Measurements from ENCODE around the gene CTU2. TPM values are rescaled to one million over a fixed set of nuclear protein-coding genes. Genes with fewer than 3 reads are reported as not detected.

The CTU2 gene
- total RNA-seq, 1 donor from 2014 or later: 20.6 TPM

DNA sequence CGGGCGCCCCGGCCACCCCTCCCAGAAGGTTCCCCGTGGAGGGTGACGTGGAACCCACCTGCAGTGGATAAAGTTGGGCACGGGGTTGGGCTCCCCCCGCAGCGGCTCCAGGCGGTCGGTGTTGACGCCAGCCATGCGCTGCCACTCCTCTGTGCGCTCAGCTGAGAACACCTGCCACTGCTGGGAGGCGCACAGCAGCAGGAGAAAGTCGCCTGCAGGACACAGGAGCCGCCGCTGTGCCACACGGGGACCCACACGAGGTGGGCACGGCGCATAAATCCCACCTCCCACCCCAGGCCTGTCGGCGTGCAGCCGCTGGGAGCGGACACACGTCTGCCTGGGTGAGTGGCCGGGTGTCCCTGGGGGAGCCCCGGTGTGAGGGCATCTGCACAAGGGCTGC is 20.7 kb downstream of the CTU2 start:
- Mint-ChIP-seq H3K27me3 (ENCODE audit: unreplicated experiment) (no peaks in the 10 kb centered on the region), H3K4me3 (ENCODE audit: unreplicated experiment) (no peak overlapping the region), H3K9me3 (ENCODE audit: unreplicated experiment) (no peaks in the 10 kb centered on the region), H3K36me3 (ENCODE audit: unreplicated experiment) (peaks cover 18% of the 10 kb centered on the region), H3K27ac (ENCODE audit: unreplicated experiment) (no peak overlapping the region), H3K4me1 (ENCODE audit: unreplicated experiment) (peaks cover 5% of the 10 kb centered on the region)
- DNase-seq (ENCODE audit: extremely low spot score, unreplicated experiment): no peak
- no peak for TF ChIP-seq CTCF (IDR thresholded peaks at IDR 0.05)

DNA sequence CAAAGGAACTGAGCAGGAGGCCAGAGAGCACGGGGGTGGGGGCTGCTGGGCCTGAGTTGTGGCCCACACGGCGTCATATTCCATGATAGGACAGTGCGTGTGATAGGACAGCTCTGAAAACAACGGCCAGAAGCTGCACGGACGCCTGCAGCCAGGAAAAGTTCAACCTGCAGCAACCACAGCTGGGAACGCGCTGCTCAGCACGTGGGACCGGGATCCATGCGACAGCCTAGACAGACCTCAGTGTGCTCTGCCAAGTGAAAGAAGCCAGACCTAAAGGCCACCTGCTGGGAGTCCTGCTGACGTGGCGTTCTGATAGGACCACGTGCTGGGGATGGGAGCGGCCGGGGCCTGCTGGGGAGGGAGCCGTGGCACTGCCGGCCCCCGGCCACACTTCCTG is 21.6 kb downstream of the CTU2 start:
- Mint-ChIP-seq H3K9me3 (ENCODE audit: unreplicated experiment) (no peaks in the 10 kb centered on the region), H3K27me3 (ENCODE audit: unreplicated experiment) (no peaks in the 10 kb centered on the region), H3K27ac (ENCODE audit: unreplicated experiment) (peak overlapping the region; percentile 34), H3K4me1 (ENCODE audit: unreplicated experiment) (peaks cover 5% of the 10 kb centered on the region), H3K4me3 (ENCODE audit: unreplicated experiment) (no peak overlapping the region), H3K36me3 (ENCODE audit: unreplicated experiment) (peaks cover 15% of the 10 kb centered on the region)
- DNase-seq (ENCODE audit: extremely low spot score, unreplicated experiment): no peak
- no peak for TF ChIP-seq CTCF (IDR thresholded peaks at IDR 0.05)

DNA sequence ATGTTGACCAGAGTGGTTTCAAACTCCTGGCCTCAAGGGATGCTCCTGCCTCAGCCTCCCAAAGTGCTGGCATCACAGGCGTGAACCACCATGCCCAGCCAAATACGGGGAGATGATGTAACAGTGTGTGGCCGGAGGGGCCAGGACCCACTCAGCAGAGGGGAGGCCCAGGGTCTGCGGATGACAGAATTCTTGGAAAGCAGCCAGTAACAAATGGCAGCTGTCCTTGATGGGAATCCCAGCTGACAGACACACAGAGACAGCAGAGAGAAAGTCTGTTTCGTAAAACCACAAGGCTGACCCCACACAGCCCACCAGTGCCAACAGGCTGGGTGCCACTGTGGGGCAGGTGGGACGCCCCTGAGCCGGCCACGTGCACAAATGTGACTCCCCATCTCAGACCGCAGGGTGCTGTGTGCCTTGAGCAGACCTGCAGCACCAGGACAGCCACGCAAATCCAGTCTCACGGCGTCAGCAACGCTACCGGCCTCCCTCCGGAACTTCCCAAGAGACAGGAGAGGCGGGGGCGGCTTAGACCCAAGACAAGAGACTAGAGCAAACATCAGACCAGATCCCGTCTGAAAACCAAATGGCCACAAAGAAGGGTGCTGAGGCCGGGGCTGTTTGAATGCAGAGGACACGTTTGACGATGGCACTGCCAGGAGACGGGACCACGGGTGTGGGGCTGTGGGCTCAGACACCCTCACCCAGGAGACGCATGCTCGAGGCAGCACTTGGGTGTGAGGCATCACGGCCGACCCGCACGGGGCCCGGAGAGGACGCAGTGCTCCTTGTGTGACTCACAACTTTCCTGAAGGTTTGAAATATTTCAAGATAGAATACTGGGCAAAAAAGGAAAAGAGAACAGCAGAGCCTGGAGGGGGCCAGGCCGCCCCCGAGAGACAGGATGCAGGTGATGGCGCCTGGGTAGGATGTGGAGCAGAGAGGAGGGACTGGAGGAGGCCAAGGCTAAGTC is 24.6 kb downstream of the CTU2 start:
- Mint-ChIP-seq H3K4me3 (ENCODE audit: unreplicated experiment) (no peak overlapping the region), H3K9me3 (ENCODE audit: unreplicated experiment) (no peaks in the 10 kb centered on the region), H3K27me3 (ENCODE audit: unreplicated experiment) (no peaks in the 10 kb centered on the region), H3K4me1 (ENCODE audit: unreplicated experiment) (peaks cover 5% of the 10 kb centered on the region), H3K36me3 (ENCODE audit: unreplicated experiment) (peaks cover 11% of the 10 kb centered on the region), H3K27ac (ENCODE audit: unreplicated experiment) (no peak overlapping the region)
- no peak for TF ChIP-seq CTCF (IDR thresholded peaks at IDR 0.05)
- no peak for DNase-seq (ENCODE audit: extremely low spot score, unreplicated experiment)

GRCh38 chr16:88731699-88732098 is 25.4 kb downstream of the CTU2 start:
- no peak for TF ChIP-seq CTCF (IDR thresholded peaks at IDR 0.05)
- Mint-ChIP-seq H3K36me3 (ENCODE audit: unreplicated experiment) (peaks cover 9% of the 10 kb centered on the region), H3K27me3 (ENCODE audit: unreplicated experiment) (no peaks in the 10 kb centered on the region), H3K4me3 (ENCODE audit: unreplicated experiment) (no peak overlapping the region), H3K4me1 (ENCODE audit: unreplicated experiment) (peaks cover 5% of the 10 kb centered on the region), H3K27ac (ENCODE audit: unreplicated experiment) (no peak overlapping the region), H3K9me3 (ENCODE audit: unreplicated experiment) (no peaks in the 10 kb centered on the region)
- DNase-seq (ENCODE audit: extremely low spot score, unreplicated experiment): no peak

- H3K4me3 Mint-ChIP-seq (ENCODE audit: unreplicated experiment): no peak overlapping the region
- H3K27ac Mint-ChIP-seq (ENCODE audit: unreplicated experiment): no peak overlapping the region
- H3K4me1 Mint-ChIP-seq (ENCODE audit: unreplicated experiment): peaks cover 5% of the 10 kb centered on the region
- H3K36me3 Mint-ChIP-seq (ENCODE audit: unreplicated experiment): peaks cover 9% of the 10 kb centered on the region
- H3K9me3 Mint-ChIP-seq (ENCODE audit: unreplicated experiment): no peaks in the 10 kb centered on the region
- DNase-seq (ENCODE audit: extremely low spot score, unreplicated experiment): no peak
- TF ChIP-seq CTCF (IDR thresholded peaks at IDR 0.05): no peak
- no peaks in the 10 kb centered on the region for H3K27me3 Mint-ChIP-seq (ENCODE audit: unreplicated experiment)
Measured at GRCh38 chr16:88732172-88732960, 26.1 kb downstream of the CTU2 start.

All from osteocyte (in vitro differentiated cells).